Kidney glomerular epithelial cell (primary cell): Measurements from ENCODE around the gene RFNG.

Source experiments
- DNase-seq: peaks from one replicate; lab custom pipeline; 2025; lab: John Stamatoyannopoulos, UW

Gene RFNG

GRCh38 chr17:82051776-82052637, at the start of gene RFNG, which contains the start of gene GPS1:
Gene RFNG (minus strand): TSS chr17:82051811. CDS start chr17:82051766, 45 bp downstream.
Gene GPS1 (plus strand): TSS chr17:82051898. CDS start chr17:82051932, 34 bp downstream.
- peak; percentile 57 for DNase-seq

GRCh38 chr17:82101301-82101715, 49.7 kb upstream of the RFNG start:
- no peak for DNase-seq

- no peak for DNase-seq
Observed at GRCh38 chr17:82100502-82101298, 49.1 kb upstream of the RFNG start.

GRCh38 chr17:82098939-82099763, 47.5 kb upstream of the RFNG start:
- DNase-seq: no peak

- DNase-seq: peak; percentile 86
Observed at GRCh38 chr17:82098169-82098938, 46.7 kb upstream of the RFNG start, which contains the start of gene FASN. Gene FASN (minus strand): TSS chr17:82098236. CDS start chr17:82096445, 1,791 bp downstream.

- no peak for DNase-seq
Observed at GRCh38 chr17:82097919-82098168, 46.2 kb upstream of the RFNG start.

- DNase-seq: peak; percentile 7
Observed at GRCh38 chr17:82097184-82097918, 45.7 kb upstream of the RFNG start.

- no peak for DNase-seq
Observed at GRCh38 chr17:82096709-82097183, 45.1 kb upstream of the RFNG start.

- DNase-seq: no peak
Observed at GRCh38 chr17:82095777-82096708, 44.4 kb upstream of the RFNG start.

GRCh38 chr17:82094931-82095776, 43.5 kb upstream of the RFNG start:
- DNase-seq: no peak

- DNase-seq: no peak
Observed at GRCh38 chr17:82092995-82093751, 41.6 kb upstream of the RFNG start.

- DNase-seq: no peak
Observed at GRCh38 chr17:82092628-82092994, 41.0 kb upstream of the RFNG start.

- no peak for DNase-seq
Observed at GRCh38 chr17:82092094-82092586, 40.5 kb upstream of the RFNG start.

- DNase-seq: no peak
Observed at GRCh38 chr17:82091264-82092066, 39.9 kb upstream of the RFNG start.

- DNase-seq: no peak
Observed at GRCh38 chr17:82090549-82091263, 39.1 kb upstream of the RFNG start.
